HEK293T (cell line): Measurements from ENCODE around the gene RND1.

ENCODE experiments used
- ARNT ChIP-seq: fragments of 450-650 bp; IDR thresholded peaks from 2 replicates; pipeline ENCODE4 v1.6.1; 2017; ENCODE audit warnings: mild to moderate bottlenecking
- BHLHE40 ChIP-seq: fragments of 450-650 bp; IDR thresholded peaks from 2 replicates; pipeline ENCODE4 v1.6.1; 2016; ENCODE audit warnings: mild to moderate bottlenecking, moderate library complexity, borderline replicate concordance
- ELF4 ChIP-seq: fragments of 450-650 bp; IDR thresholded peaks from 2 replicates; pipeline ENCODE4 v1.6.1; 2017; ENCODE audit warnings: antibody characterized with exemption
- FOXA1 ChIP-seq: fragments of 450-650 bp; IDR thresholded peaks from 2 replicates; pipeline ENCODE4 v1.6.1; 2016; ENCODE audit warnings: mild to moderate bottlenecking
- L3MBTL2 ChIP-seq: fragments of 450-650 bp; conservative IDR thresholded peaks from 2 replicates; pipeline ENCODE4 v1.6.1; 2016; ENCODE audit warnings: mild to moderate bottlenecking
- TARDBP ChIP-seq: fragments of 450-650 bp; IDR thresholded peaks from 2 replicates; pipeline ENCODE4 v1.6.1; 2016

DNA sequence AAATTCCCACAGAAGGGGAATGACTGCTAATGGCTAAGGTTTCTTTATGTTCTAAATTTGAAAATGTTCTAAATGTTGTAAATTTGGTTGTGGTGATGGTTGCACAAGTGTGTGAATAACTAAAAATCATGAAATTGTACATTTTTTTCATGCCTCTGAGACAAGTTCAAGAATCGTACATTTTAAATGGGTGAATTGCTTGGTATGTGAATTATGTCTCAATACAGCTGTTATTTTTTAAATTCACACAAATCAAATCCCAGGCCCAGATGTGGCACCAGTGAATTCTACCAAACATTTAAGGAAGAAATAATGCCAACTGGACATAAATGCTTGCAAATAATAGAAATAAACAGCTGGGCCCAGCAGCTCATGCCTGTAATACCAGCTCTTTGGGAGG lies 28.6 kb upstream of the RND1 start:
- TF ChIP-seq TARDBP (no peak), ARNT (no peak), FOXA1 (no peak), ELF4 (no peak), BHLHE40 (no peak), L3MBTL2 (no peak)
